Hematopoietic multipotent progenitor cell treated with erythropoietin and hydrocortisone succinate and interleukin-3 and kit ligand, for 8 days (in vitro differentiated cells): Measurements from ENCODE around the gene CA7.
A peak's percentile ranks its signal among the peaks of the same experiment; 100 is the strongest.
"Not testable (repeated sequence)": the region's sequence is repeated elsewhere in the genome, so short reads cannot be mapped to it uniquely, and the experiment has no call there.

Experiments used
- DNase-seq: peaks from one replicate; pipeline ENCODE4 v3.0.0-alpha.2; 2015

CA7 gene

DNA sequence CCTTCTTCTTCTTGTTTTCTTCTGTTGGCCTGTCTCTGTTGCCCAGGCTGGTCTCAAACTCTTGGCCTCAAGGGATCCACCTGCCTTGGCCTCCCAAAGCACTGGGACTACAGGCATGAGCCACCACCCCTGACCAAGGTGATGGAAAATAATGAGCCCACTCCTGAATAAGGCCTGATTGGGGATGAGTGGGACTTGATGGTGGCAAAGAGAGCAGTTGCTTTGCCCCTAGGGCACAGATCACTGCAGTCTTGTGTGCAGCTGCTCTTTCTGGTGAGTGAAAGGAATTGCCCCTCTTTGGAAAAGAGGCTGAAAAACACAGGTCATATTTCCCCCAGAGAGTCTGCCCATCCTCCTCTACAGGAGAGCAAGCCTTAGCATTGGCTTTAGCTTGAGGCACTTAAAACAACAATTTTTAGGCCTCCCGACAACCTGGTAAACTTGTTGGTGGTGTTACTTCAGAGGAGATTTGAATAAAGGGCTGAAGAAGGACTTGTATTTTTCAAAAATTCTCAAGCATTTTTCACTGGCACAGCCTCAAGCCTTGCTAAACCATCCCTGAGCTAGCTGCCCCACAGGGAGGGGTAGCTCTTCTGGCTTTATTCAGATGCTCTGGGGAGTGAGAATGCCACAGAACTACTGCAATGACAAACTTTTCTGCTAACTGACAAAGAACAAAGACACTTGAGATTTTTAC, 30.0 kb downstream of the CA7 start:
- no peak for DNase-seq

- DNase-seq, result no peak
Observed at GRCh38 chr16:66878067-66878466, 33.9 kb downstream of the CA7 start.

- DNase-seq, result peak; percentile 96
Observed at GRCh38 chr16:66880288-66881013, 36.2 kb downstream of the CA7 start, which contains the start of gene PDP2. TSS of gene PDP2 (plus strand) at chr16:66880515. CDS start at chr16:66884285, 3,770 bp downstream.

- DNase-seq, result peak; percentile 20
Observed at GRCh38 chr16:66881014-66881417, 36.8 kb downstream of the CA7 start.

GRCh38 chr16:66881560-66881959, 37.3 kb downstream of the CA7 start:
- no peak for DNase-seq

- DNase-seq, result no peak
Observed at GRCh38 chr16:66881964-66882508, 37.8 kb downstream of the CA7 start.

- DNase-seq, result no peak
Observed at GRCh38 chr16:66882702-66883101, 38.5 kb downstream of the CA7 start.

GRCh38 chr16:66885491-66885890, 41.3 kb downstream of the CA7 start:
- no peak for DNase-seq

GRCh38 chr16:66886321-66886720, 42.1 kb downstream of the CA7 start:
- DNase-seq, result no peak

DNA sequence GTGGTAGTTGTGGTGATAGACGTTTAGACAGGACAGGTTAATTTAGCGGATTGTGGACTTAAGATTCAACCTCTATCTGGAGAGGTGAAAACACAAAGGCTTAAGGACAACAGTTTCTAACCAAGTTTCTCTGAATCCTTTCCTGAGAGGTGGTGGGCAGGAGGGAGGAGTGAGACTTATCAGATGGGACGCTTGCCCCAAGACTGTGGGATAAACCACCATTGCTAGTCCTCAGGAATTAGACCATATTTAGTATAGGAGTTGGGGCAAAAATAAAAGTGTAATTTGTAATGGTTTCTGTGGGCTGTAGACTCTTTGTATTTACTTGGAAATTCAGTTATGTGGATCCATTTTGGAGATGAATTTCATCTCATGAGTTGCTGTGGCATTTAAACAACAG, 42.7 kb downstream of the CA7 start:
- DNase-seq, result peak; percentile 58

- DNase-seq, result no peak
Observed at GRCh38 chr16:66888647-66889615, 44.7 kb downstream of the CA7 start.

- DNase-seq, result no peak
Observed at GRCh38 chr16:66889622-66890021, 45.4 kb downstream of the CA7 start.

DNA sequence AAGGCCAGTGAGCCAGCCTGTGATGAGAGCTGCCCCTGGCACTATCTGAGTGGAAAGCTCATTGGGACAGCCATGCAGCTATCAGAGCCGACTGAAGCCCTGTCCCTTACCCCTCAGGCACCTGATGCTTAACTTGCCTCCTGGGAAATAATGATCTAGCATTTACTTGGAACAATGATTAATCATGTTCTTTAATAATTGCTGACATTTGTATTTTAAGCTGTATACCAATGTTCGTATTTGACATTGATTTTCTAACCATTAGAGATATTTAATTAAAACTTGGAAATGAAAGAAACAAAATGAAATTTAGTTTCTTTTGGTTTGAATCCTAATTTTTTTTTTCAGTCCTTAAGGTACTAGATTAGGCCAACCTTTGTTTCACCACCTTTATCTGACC, 46.6 kb downstream of the CA7 start:
- DNase-seq, result no peak

- DNase-seq, result no peak
Observed at GRCh38 chr16:66891360-66891759, 47.1 kb downstream of the CA7 start.

DNA sequence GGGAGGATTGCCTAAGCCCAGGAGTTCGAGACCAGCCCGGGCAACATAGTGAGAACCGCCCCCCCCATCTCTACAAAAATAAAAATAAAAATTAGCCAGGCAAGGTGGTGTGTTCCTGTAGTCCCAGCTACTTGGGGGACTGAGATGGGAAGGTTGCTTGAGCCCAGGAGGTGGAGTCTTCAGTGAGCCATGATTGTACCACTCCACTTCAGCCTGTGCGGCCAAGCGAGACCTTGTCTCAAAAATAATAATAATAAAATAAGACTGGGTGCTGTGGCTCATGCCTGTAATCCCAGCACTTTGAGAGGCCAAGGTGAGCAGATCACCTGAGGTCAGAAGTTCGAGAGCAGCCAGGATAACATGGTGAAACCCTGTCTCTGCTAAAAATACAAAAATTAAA, 47.6 kb downstream of the CA7 start:
- DNase-seq, result no peak

GRCh38 chr16:66894055-66894454, 49.8 kb downstream of the CA7 start:
- DNase-seq, result no peak

- DNase-seq, result peak; percentile 80
Observed at GRCh38 chr16:66894948-66895688, 50.9 kb downstream of the CA7 start.

DNA sequence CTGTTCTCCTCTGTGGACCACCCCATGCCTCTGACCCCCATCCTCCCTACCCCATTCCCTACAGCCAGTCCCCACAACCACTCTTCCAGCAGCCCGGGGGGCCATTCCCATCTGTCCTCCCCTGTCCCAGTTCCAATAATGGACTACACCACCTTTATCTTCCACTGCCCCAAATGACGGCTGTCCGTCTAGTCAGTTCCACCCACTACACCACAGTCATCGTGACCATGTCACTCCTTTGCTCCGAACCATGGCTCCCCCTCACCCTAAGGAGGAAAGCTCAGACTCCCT, 51.4 kb downstream of the CA7 start:
- DNase-seq, result no peak

DNA sequence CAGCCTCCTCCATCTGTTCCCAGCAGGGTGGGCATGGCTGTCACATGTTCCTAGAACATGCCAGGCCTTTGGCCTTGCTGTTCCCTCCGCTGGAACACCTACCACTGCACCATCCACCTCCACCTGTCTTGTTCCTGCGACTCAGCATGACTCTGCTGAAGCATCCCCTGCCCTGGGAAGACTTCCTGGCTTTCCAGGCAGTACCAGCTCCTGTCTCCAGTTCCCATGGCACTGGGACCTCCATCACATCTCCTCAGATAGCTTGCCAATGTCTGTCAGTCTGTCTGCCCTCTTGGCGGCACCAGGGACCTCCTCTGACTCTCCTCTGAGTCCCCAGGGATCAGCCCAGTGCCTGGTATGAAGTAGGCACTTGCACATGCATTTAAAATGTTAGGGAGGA, 51.8 kb downstream of the CA7 start:
- DNase-seq, result no peak

GRCh38 chr16:66896682-66897081, 52.5 kb downstream of the CA7 start:
- not testable (repeated sequence) for DNase-seq

GRCh38 chr16:66898207-66898606, 54.0 kb downstream of the CA7 start:
- no peak for DNase-seq

DNA sequence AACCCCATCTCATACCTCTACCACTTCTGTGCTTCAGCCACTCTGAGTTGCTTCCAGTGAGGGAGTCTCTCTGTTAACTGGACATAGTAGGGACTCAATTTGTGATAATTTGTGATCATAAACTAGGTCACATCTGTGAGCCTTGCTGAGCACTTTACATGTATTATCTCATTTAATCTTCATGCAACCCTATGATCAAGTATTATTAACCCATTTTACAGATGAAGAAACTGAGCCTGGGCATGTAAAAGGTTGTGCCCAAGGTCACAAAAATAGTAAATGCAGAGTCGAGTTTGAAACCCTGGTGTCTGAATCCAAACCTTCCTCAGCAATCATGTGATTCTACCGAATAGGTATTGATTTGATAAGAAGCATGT, 54.7 kb downstream of the CA7 start:
- DNase-seq, result no peak
